ENCODE data around the gene BMPR1A. TPM values are rescaled to one million over a fixed set of nuclear protein-coding genes. Genes with fewer than 3 reads are reported as not detected.

BMPR1A gene
- total and polyA plus RNA-seq, 7 experiments from 2014 or later, result 2.1 to 11.3 (median 5.6) TPM

- Histone ChIP-seq H3K36me3 (ENCODE audit: control insufficient read depth in 2 of 3, insufficient read depth in 3 of 3, low read length in 3 of 3) (no peaks in the 10 kb centered on the region), H3K4me1 (ENCODE audit: control insufficient read depth in 2 of 2, insufficient read depth in 2 of 2, low read length in 2 of 2) (peaks cover 12 to 45% of the 10 kb centered on the region in 2 donors)
- POLR2A ChIA-PET, result interaction anchor here (0.5 to 2.3 kb wide), 9 partner anchors 10 to 564 kb away, joined by 3 to 8 read pairs (median 4); partner anchors contain the start of genes GLUD1 and SHLD2
These were observed 214.0 kb downstream of the BMPR1A start for GRCh38 chr10:86970162-86970981.

GRCh38 chr10:86970982-86971231 is 214.5 kb downstream of the BMPR1A start:
- no peaks in the 10 kb centered on the region for H3K9me3 ChIP-seq (ENCODE audit: control insufficient read depth in 2 of 3, low read length in 3 of 3)
- H3K4me1 ChIP-seq (ENCODE audit: control insufficient read depth in 2 of 2, insufficient read depth in 2 of 2, low read length in 2 of 2), result peaks cover 12 to 41% of the 10 kb centered on the region in 2 donors
- POLR2A ChIA-PET, result interaction anchor here (0.5 to 2.3 kb wide), 7 partner anchors 15 to 565 kb away, joined by 3 to 8 read pairs (median 4); partner anchors contain the start of genes GLUD1 and SHLD2
- intact Hi-C loops (cut with micrococcal nuclease), result loop anchor here (1.0 to 10.0 kb wide), 8 partner anchors 21 to 450 kb away; partner anchors contain the start of genes BMPR1A (in 1 of the 2), GLUD1 (in 1 of the 2), SHLD2 (in 1 of the 2) and WAPL (in 1 of the 2)
- peak overlapping the region; percentile 77 to 96 (median 91) for H3K27ac Mint-ChIP-seq
- H3K27ac ChIP-seq (ENCODE audit: low read depth, low read length), result peak overlapping the region; percentile 91
- DNase-seq (no peak), ATAC-seq (no peak)
- no peaks in the 10 kb centered on the region for H3K36me3 ChIP-seq (ENCODE audit: control insufficient read depth in 2 of 3, insufficient read depth in 3 of 3, low read length in 3 of 3)
- peaks cover 24 to 53% (median 50%) of the 10 kb centered on the region in 7 donors for H3K4me1 Mint-ChIP-seq
- H3K27me3 Mint-ChIP-seq, result peaks cover 0 to 49% (median 0%) of the 10 kb centered on the region in 5 donors
- no peaks in the 10 kb centered on the region for H3K36me3 Mint-ChIP-seq
- CTCF ChIA-PET, result interaction anchor here (0.6 to 6.3 kb wide), 4 partner anchors 10 to 139 kb away, joined by 4 to 90 read pairs (median 4); partner anchors contain the start of gene SNCG
- peak overlapping the region; percentile 73 to 88 (median 82) for H3K4me3 Mint-ChIP-seq
- H3K27me3 ChIP-seq (ENCODE audit: control insufficient read depth in 2 of 2, insufficient read depth in 2 of 2, low read length in 2 of 2), result no peaks in the 10 kb centered on the region
- H3K9me3 Mint-ChIP-seq, result peaks cover 0 to 2% (median 0%) of the 10 kb centered on the region in 11 donors
- peak overlapping the region; percentile 78 for H3K4me3 ChIP-seq (ENCODE audit: low read length)

More at GRCh38 chr10:86970162-86970981, 214.0 kb downstream of the BMPR1A start:
- H3K9me3 ChIP-seq (ENCODE audit: control insufficient read depth in 2 of 3, low read length in 3 of 3), result no peaks in the 10 kb centered on the region
- Mint-ChIP-seq H3K27me3 (peaks cover 0 to 49% (median 0%) of the 10 kb centered on the region in 5 donors), H3K36me3 (no peaks in the 10 kb centered on the region), H3K27ac (peak overlapping the region; percentile 77 to 96 (median 90)), H3K4me3 (peak overlapping the region; percentile 73 to 88 (median 82)), H3K4me1 (peaks cover 26 to 58% (median 55%) of the 10 kb centered on the region in 7 donors), H3K9me3 (peaks cover 0 to 2% (median 0%) of the 10 kb centered on the region in 11 donors)
- CTCF ChIA-PET, result interaction anchor here (0.6 to 6.3 kb wide), 4 partner anchors 10 to 140 kb away, joined by 4 to 90 read pairs (median 4); partner anchors contain the start of gene SNCG
- no peak for DNase-seq
- no peak for ATAC-seq
- no peaks in the 10 kb centered on the region for H3K27me3 ChIP-seq (ENCODE audit: control insufficient read depth in 2 of 2, insufficient read depth in 2 of 2, low read length in 2 of 2)
- intact Hi-C loops (cut with micrococcal nuclease), result loop anchor here in 1 of 2 donors (5.0 to 10.0 kb wide), 2 partner anchors 213 to 374 kb away; partner anchors contain the start of gene BMPR1A
- H3K27ac ChIP-seq (ENCODE audit: low read depth, low read length), result peak overlapping the region; percentile 91
- H3K4me3 ChIP-seq (ENCODE audit: low read length), result peak overlapping the region; percentile 78

GRCh38 chr10:86971232-86971991 is 215.0 kb downstream of the BMPR1A start:
- intact Hi-C loops (cut with micrococcal nuclease), result loop anchor here (1.0 to 10.0 kb wide), 8 partner anchors 21 to 450 kb away; partner anchors contain the start of genes BMPR1A (in 1 of the 2), GLUD1 (in 1 of the 2), SHLD2 (in 1 of the 2) and WAPL (in 1 of the 2)

GRCh38 chr10:86972613-86973380 is 216.4 kb downstream of the BMPR1A start:
- no peak overlapping the region for H3K27ac ChIP-seq (ENCODE audit: low read depth, low read length)
- Mint-ChIP-seq H3K27me3 (peaks cover 0 to 49% (median 0%) of the 10 kb centered on the region in 5 donors), H3K4me3 (peak overlapping the region in 9 of 10 donors; percentile 12 to 83 (median 47)), H3K36me3 (no peaks in the 10 kb centered on the region), H3K27ac (peak overlapping the region; percentile 4 to 94 (median 84)), H3K9me3 (no peaks in the 10 kb centered on the region), H3K4me1 (peaks cover 14 to 36% (median 32%) of the 10 kb centered on the region in 7 donors)
- H3K4me1 ChIP-seq (ENCODE audit: control insufficient read depth in 2 of 2, insufficient read depth in 2 of 2, low read length in 2 of 2), result peaks cover 12 to 22% of the 10 kb centered on the region in 2 donors
- no peak overlapping the region for H3K4me3 ChIP-seq (ENCODE audit: low read length)
- ChIA-PET POLR2A (no interaction called here), CTCF (no interaction called here)
- ATAC-seq (no peak), DNase-seq (no peak)
- intact Hi-C loops (cut with micrococcal nuclease), result loop anchor here in 1 of 2 donors (5.0 to 10.0 kb wide), 2 partner anchors 215 to 372 kb away; partner anchors contain the start of gene BMPR1A
- no peaks in the 10 kb centered on the region for H3K9me3 ChIP-seq (ENCODE audit: control insufficient read depth in 2 of 3, low read length in 3 of 3)
- H3K36me3 ChIP-seq (ENCODE audit: control insufficient read depth in 2 of 3, insufficient read depth in 3 of 3, low read length in 3 of 3), result no peaks in the 10 kb centered on the region
- H3K27me3 ChIP-seq (ENCODE audit: control insufficient read depth in 2 of 2, insufficient read depth in 2 of 2, low read length in 2 of 2), result no peaks in the 10 kb centered on the region

More at GRCh38 chr10:86971232-86971991, 215.0 kb downstream of the BMPR1A start:
- H3K36me3 ChIP-seq (ENCODE audit: control insufficient read depth in 2 of 3, insufficient read depth in 3 of 3, low read length in 3 of 3), result no peaks in the 10 kb centered on the region
- peak overlapping the region; percentile 78 for H3K4me3 ChIP-seq (ENCODE audit: low read length)
- H3K36me3 Mint-ChIP-seq, result no peaks in the 10 kb centered on the region
- ChIA-PET CTCF (interaction anchor here (0.6 to 6.3 kb wide), 4 partner anchors 11 to 139 kb away, joined by 4 to 90 read pairs (median 4); partner anchors contain the start of gene SNCG), POLR2A (interaction anchor here (0.5 to 2.3 kb wide), 7 partner anchors 15 to 565 kb away, joined by 3 to 8 read pairs (median 4); partner anchors contain the start of genes GLUD1 and SHLD2)
- peak overlapping the region; percentile 78 to 96 (median 92) for H3K27ac Mint-ChIP-seq
- DNase-seq (peak; percentile 85 to 95 (median 90)), ATAC-seq (peak; percentile 93)
- peaks cover 19 to 47% (median 45%) of the 10 kb centered on the region in 7 donors for H3K4me1 Mint-ChIP-seq
- H3K27me3 Mint-ChIP-seq, result peaks cover 0 to 49% (median 0%) of the 10 kb centered on the region in 5 donors
- H3K9me3 ChIP-seq (ENCODE audit: control insufficient read depth in 2 of 3, low read length in 3 of 3), result no peaks in the 10 kb centered on the region
- no peaks in the 10 kb centered on the region for H3K27me3 ChIP-seq (ENCODE audit: control insufficient read depth in 2 of 2, insufficient read depth in 2 of 2, low read length in 2 of 2)
- peaks cover 12 to 36% of the 10 kb centered on the region in 2 donors for H3K4me1 ChIP-seq (ENCODE audit: control insufficient read depth in 2 of 2, insufficient read depth in 2 of 2, low read length in 2 of 2)
- H3K4me3 Mint-ChIP-seq, result peak overlapping the region; percentile 76 to 89 (median 84)
- H3K27ac ChIP-seq (ENCODE audit: low read depth, low read length), result peak overlapping the region; percentile 91
- H3K9me3 Mint-ChIP-seq, result peaks cover 0 to 2% (median 0%) of the 10 kb centered on the region in 11 donors

GRCh38 chr10:86974484-86974883 is 218.1 kb downstream of the BMPR1A start:
- peak overlapping the region in 7 of 9 donors; percentile 1 to 90 (median 41) for H3K27ac Mint-ChIP-seq
- H3K27me3 ChIP-seq (ENCODE audit: control insufficient read depth in 2 of 2, insufficient read depth in 2 of 2, low read length in 2 of 2), result no peaks in the 10 kb centered on the region
- no peak overlapping the region for H3K4me3 ChIP-seq (ENCODE audit: low read length)
- DNase-seq, result no peak
- peaks cover 12 to 13% of the 10 kb centered on the region in 2 donors for H3K4me1 ChIP-seq (ENCODE audit: control insufficient read depth in 2 of 2, insufficient read depth in 2 of 2, low read length in 2 of 2)
- no peaks in the 10 kb centered on the region for H3K36me3 Mint-ChIP-seq
- no peak overlapping the region for H3K4me3 Mint-ChIP-seq
- no peak for ATAC-seq
- H3K9me3 ChIP-seq (ENCODE audit: control insufficient read depth in 2 of 3, low read length in 3 of 3), result no peaks in the 10 kb centered on the region
- H3K27ac ChIP-seq (ENCODE audit: low read depth, low read length), result no peak overlapping the region
- POLR2A ChIA-PET, result no interaction called here
- H3K9me3 Mint-ChIP-seq, result no peaks in the 10 kb centered on the region
- CTCF ChIA-PET, result interaction anchor here (0.6 to 0.8 kb wide), 2 partner anchors 35 to 68 kb away, joined by 4 read pairs; no protein-coding TSS in a partner anchor
- peaks cover 14 to 25% (median 23%) of the 10 kb centered on the region in 7 donors for H3K4me1 Mint-ChIP-seq
- H3K27me3 Mint-ChIP-seq, result peaks cover 0 to 45% (median 0%) of the 10 kb centered on the region in 5 donors
- intact Hi-C loops (cut with micrococcal nuclease), result loop anchor here in 1 of 2 donors (5.0 to 10.0 kb wide), 2 partner anchors 217 to 370 kb away; partner anchors contain the start of gene BMPR1A
- no peaks in the 10 kb centered on the region for H3K36me3 ChIP-seq (ENCODE audit: control insufficient read depth in 2 of 3, insufficient read depth in 3 of 3, low read length in 3 of 3)
